Endothelial cell of umbilical vein (primary cell): ENCODE measurements around the gene SMCO2. TPM values are rescaled to one million over a fixed set of nuclear protein-coding genes. Genes with fewer than 3 reads are reported as not detected.

Source experiments
- BruUV-seq: library from RNA; stranded (reverse); fragments of 400-500 nt; replicated peaks from 2 replicates; lab custom pipeline; 2021; lab: Mats Ljungman, UMichigan
- CTCF ChIA-PET: fragments of 300-600, 350-600 bp; sonication (Branson Sonifier 250); formaldehyde crosslinking; loops from one replicate; lab custom pipeline; 2021; ENCODE audit warnings: antibody characterized with exemption, inconsistent platforms; lab: Charles Lee
- POLR2A ChIA-PET: fragments of 300-600, 350-600 bp; sonication (Branson Sonifier 250); formaldehyde crosslinking; loops from one replicate; lab custom pipeline; 2021; ENCODE audit warnings: antibody characterized with exemption, inconsistent platforms; lab: Charles Lee
- DNase-seq: peaks from one replicate; pipeline ENCODE4 v3.0.0-alpha.2; 2011; ENCODE audit warnings: low read depth, low spot score
- FAIRE-seq: peaks from 2 replicates; lab custom pipeline; 2011; peaks lifted over from hg19 to GRCh38; lab: Jason Lieb, UNC
- H2AFZ ChIP-seq: 2 replicates; pipeline ENCODE4 v1.6.0; 2012; ENCODE audit warnings: low read depth, low read length, control low read depth, inconsistent platforms
- H3K27ac ChIP-seq: 2 replicates; pipeline ENCODE4 v1.5.1; 2011; ENCODE audit warnings: low read depth, mild to moderate bottlenecking, control low read depth, low read length, moderate library complexity; ENCODE audit not compliant: insufficient read depth
- H3K27me3 ChIP-seq, 2 experiments: 2 replicates each; pipeline versions ENCODE4 v1.6.0 to v1.6.1; 2011; ENCODE audit warnings: low read length in 2 of 2, mixed read lengths in 1 of 2; ENCODE audit not compliant: control insufficient read depth in 2 of 2, insufficient read depth in 2 of 2
- H3K36me3 ChIP-seq, 2 experiments: 2 replicates in 1 of 2; 3 replicates in 1 of 2; pipeline ENCODE4 v1.5.1; 2011; ENCODE audit warnings: low read length in 2 of 2, mild to moderate bottlenecking in 1 of 2, moderate library complexity in 1 of 2; ENCODE audit not compliant: control insufficient read depth in 2 of 2, insufficient read depth in 2 of 2; ENCODE audit errors: extremely low read depth in 1 of 2
- H3K4me1 ChIP-seq: 3 replicates; pipeline ENCODE4 v1.5.1; 2011; ENCODE audit warnings: mild to moderate bottlenecking, low read length; ENCODE audit not compliant: control insufficient read depth, insufficient read depth; ENCODE audit errors: extremely low read depth
- H3K4me2 ChIP-seq: 2 replicates; pipeline ENCODE4 v1.6.1; 2011; ENCODE audit warnings: low read length, control low read depth, mixed read lengths; ENCODE audit not compliant: insufficient read depth
- H3K4me3 ChIP-seq, 3 experiments: fragments of 200-600 bp in 1 of 3; sonication (generic), shearing (Covaris generic) in 1 of 3; replicated peaks in 1 of 3; 2 replicates each; pipeline ENCODE4 v1.5.1; 2011 to 2016; ENCODE audit warnings: control low read depth in 3 of 3, low read length in 3 of 3, mild to moderate bottlenecking in 2 of 3, inconsistent platforms in 1 of 3, low read depth in 1 of 3, moderate library complexity in 1 of 3; ENCODE audit not compliant: insufficient read depth in 1 of 3
- H3K79me2 ChIP-seq: 2 replicates; pipeline ENCODE4 v1.6.0; 2012; ENCODE audit warnings: low read length, inconsistent platforms; ENCODE audit not compliant: control insufficient read depth, insufficient read depth
- H3K9ac ChIP-seq: replicated peaks from 2 replicates; pipeline ENCODE3; 2011; ENCODE audit warnings: low read length, control low read depth; ENCODE audit not compliant: insufficient read depth; ENCODE audit errors: extremely low read depth
- H3K9me1 ChIP-seq: replicated peaks from 3 replicates; pipeline ENCODE4 v1.6.0; 2011; ENCODE audit warnings: mild to moderate bottlenecking, low read length; ENCODE audit not compliant: control insufficient read depth, insufficient read depth; ENCODE audit errors: extremely low read depth
- H3K9me3 ChIP-seq: replicated peaks from 2 replicates; pipeline ENCODE4 v1.5.1; 2012; ENCODE audit warnings: low read length, inconsistent platforms; ENCODE audit not compliant: control insufficient read depth, insufficient read depth
- H4K20me1 ChIP-seq: replicated peaks from 2 replicates; pipeline ENCODE3; 2011; ENCODE audit warnings: mild to moderate bottlenecking, low read length; ENCODE audit not compliant: control insufficient read depth, insufficient read depth; ENCODE audit errors: extremely low read depth
- CTCF ChIP-seq, 2 donors: IDR thresholded peaks; 1 replicate in 1 of 2; 2 replicates in 1 of 2; pipeline ENCODE4 v1.5.1; 2011; ENCODE audit warnings: low read length in 2 of 2, mild to moderate bottlenecking in 2 of 2, moderate library complexity in 2 of 2, control low read depth in 1 of 2, inconsistent platforms in 1 of 2, low read depth in 1 of 2; ENCODE audit not compliant: insufficient read depth in 1 of 2; ENCODE audit errors: extremely low read depth in 1 of 2
- EZH2 ChIP-seq: IDR thresholded peaks from 2 replicates; pipeline ENCODE4 v1.6.1; 2012; ENCODE audit warnings: borderline replicate concordance, low read depth, mild to moderate bottlenecking, moderate library complexity, low read length, inconsistent platforms; ENCODE audit not compliant: severe bottlenecking
- FOS ChIP-seq: IDR thresholded peaks from 2 replicates; pipeline ENCODE4 v1.6.1; 2011; ENCODE audit warnings: mild to moderate bottlenecking, low read length, moderate library complexity, borderline replicate concordance; ENCODE audit not compliant: insufficient read depth
- GATA2 ChIP-seq: IDR thresholded peaks from 2 replicates; pipeline ENCODE4 v1.7.0; 2011; ENCODE audit warnings: low read depth, mild to moderate bottlenecking, moderate library complexity, mixed read lengths, low read length; ENCODE audit not compliant: insufficient read length, insufficient read depth
- JUN ChIP-seq: IDR thresholded peaks from 2 replicates; pipeline ENCODE4 v1.6.1; 2011; ENCODE audit warnings: borderline replicate concordance, low read depth; ENCODE audit not compliant: insufficient read length, insufficient read depth
- MAX ChIP-seq: IDR thresholded peaks from 2 replicates; pipeline ENCODE4 v1.6.1; 2011; ENCODE audit not compliant: insufficient read depth, insufficient read length
- MYC ChIP-seq: IDR thresholded peaks from one replicate; pipeline ENCODE4 v1.6.1; 2011; ENCODE audit warnings: mild to moderate bottlenecking, low read depth, low read length
- POLR2A ChIP-seq: IDR thresholded peaks from 2 replicates; pipeline ENCODE4 v1.6.1; 2012; ENCODE audit warnings: low read depth, mild to moderate bottlenecking, control low read depth, low read length
- POLR2AphosphoS5 ChIP-seq: IDR thresholded peaks from 2 replicates; pipeline ENCODE4 v1.6.1; 2012; ENCODE audit warnings: low read depth, mild to moderate bottlenecking, control low read depth, low read length, moderate library complexity; ENCODE audit not compliant: insufficient read depth
- dilution Hi-C: fragments of 300-500 bp; cut with MboI; formaldehyde crosslinking; loops from one replicate; pipeline ENCODE4 v1.15.0; 2019; ENCODE audit warnings: low sequenced_read_pairs; ENCODE audit not compliant: extremely low pct_ligation_motif_present
- intact Hi-C: fragments of 100-400 bp; cut with micrococcal nuclease; formaldehyde crosslinking; loops from one replicate; pipeline ENCODE4 v1.10.0; 2022
- polyA plus RNA-seq, 4 experiments: library from polyadenylated mRNA; depleted of rRNA in 3 of 4; stranded (reverse) in 3 of 4; unstranded in 1 of 4; fragments of >200 nt; gene quantifications; 2 replicates each; pipeline versions ENCODE4 v1.2.1 to v1.2.3, GENCODE V29; 2011 to 2012; ENCODE audit warnings: missing spikeins in 1 of 4
- total RNA-seq: library from RNA; stranded (reverse); gene quantifications from 2 replicates; pipeline ENCODE4 v1.2.3, GENCODE V29; 2021

Gene SMCO2
- total and polyA plus RNA-seq, 2 donors (not counting 3 experiments of a cell fraction or from before 2014, with no cell fraction given): 0.33 to 0.49 TPM

- Histone ChIP-seq H2AFZ (no peak overlapping the region), H3K9me3 (no peaks in the 10 kb centered on the region), H3K4me3 (no peak overlapping the region), H3K9ac (no peak overlapping the region), H3K36me3 (no peaks in the 10 kb centered on the region), H3K79me2 (no peaks in the 10 kb centered on the region), H3K27me3 (no peaks in the 10 kb centered on the region), H3K9me1 (no peaks in the 10 kb centered on the region), H3K4me1 (no peaks in the 10 kb centered on the region), H4K20me1 (no peaks in the 10 kb centered on the region), H3K4me2 (no peak overlapping the region), H3K27ac (no peak overlapping the region)
- DNase-seq: no peak
- FAIRE-seq: no peak
- intact Hi-C loops (no loop called here), dilution Hi-C loops (no loop called here)
- BruUV-seq: no TSS peak
- ChIA-PET CTCF (interaction anchor here (0.9 to 1.5 kb wide), 2 partner anchors 10 kb away, joined by 3 to 5 read pairs; partner anchors contain the start of gene PPFIBP1), POLR2A (no interaction called here)
- TF ChIP-seq MYC (no peak), POLR2A (no peak), POLR2AphosphoS5 (no peak), GATA2 (no peak), CTCF (IDR thresholded peaks at IDR 0.05; ENCODE audit: extremely low read depth in 1 of 2, insufficient read depth in 1 of 2, low read depth in 1 of 2, low read length in 2 of 2) (no peak), MAX (no peak), JUN (no peak), EZH2 (no peak), FOS (no peak)
Observed at GRCh38 chr12:27513155-27513824, 66.8 kb downstream of the SMCO2 start.
